Stimulated activated CD8-positive, alpha-beta memory T cell treated with anti-CD3 and anti-CD28 coated beads, Interleukin-2, amount 100 ng/mL, for 48 hours (primary cell): ENCODE data around the gene AIRE.
"Not testable (repeated sequence)": the region's sequence is repeated elsewhere in the genome, so short reads cannot be mapped to it uniquely, and the experiment has no call there.

Experiments
- DNase-seq, 2 donors: peaks; one replicate each; pipeline ENCODE4 v3.0.0-alpha.2; 2020; ENCODE audit warnings: low read depth in 2 of 2

The AIRE gene

GRCh38 chr21:44337941-44338895 is 52.5 kb downstream of the AIRE start:
- no peak for DNase-seq

GRCh38 chr21:44338971-44339910 is 53.6 kb downstream of the AIRE start, which contains the start of gene CFAP410:
CFAP410 (minus strand) TSS chr21:44339390; CDS start chr21:44339194, 196 bp downstream.
- DNase-seq: peak; percentile 91 to 93

GRCh38 chr21:44341726-44342458 is 56.2 kb downstream of the AIRE start:
- DNase-seq: not testable (repeated sequence)

GRCh38 chr21:44342981-44343380 is 57.3 kb downstream of the AIRE start:
- not testable (repeated sequence) for DNase-seq

GRCh38 chr21:44344541-44345183 is 59.0 kb downstream of the AIRE start:
- no peak for DNase-seq

- no peak for DNase-seq
Observed at GRCh38 chr21:44345495-44345894, 59.8 kb downstream of the AIRE start.

- no peak for DNase-seq
Observed at GRCh38 chr21:44347911-44348451, 62.3 kb downstream of the AIRE start.
